ENCODE data around the gene GBP7. TPM values are rescaled to one million over a fixed set of nuclear protein-coding genes. Genes with fewer than 3 reads are reported as not detected.

Gene GBP7
- total RNA-seq, 4 donors from 2014 or later = not detected

DNA sequence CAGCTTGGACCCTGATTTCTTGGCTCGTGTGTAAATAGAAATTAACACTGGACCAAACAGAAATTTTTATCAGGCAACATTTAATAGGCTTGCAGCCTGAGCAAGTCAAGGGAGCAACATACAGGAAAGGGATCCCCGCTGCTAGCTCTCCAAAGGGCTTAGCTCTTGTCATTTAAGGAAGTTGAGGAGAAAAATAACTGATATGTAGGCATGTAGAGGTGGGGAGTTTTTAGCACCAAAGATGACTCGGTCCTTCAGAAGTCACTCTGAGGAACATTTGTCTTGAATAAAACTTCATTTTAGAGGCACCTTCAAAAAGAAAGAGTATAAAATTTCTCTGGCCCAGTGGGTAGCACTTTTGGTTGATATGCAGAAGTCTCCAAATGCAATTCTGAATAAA is 76.9 kb downstream of the GBP7 start:
- Histone ChIP-seq H3K36me3 (no peaks in the 10 kb centered on the region), H3K27ac (no peak overlapping the region), H3K4me3 (no peak overlapping the region), H3K27me3 (no peaks in the 10 kb centered on the region), H3K4me1 (no peaks in the 10 kb centered on the region), H3K9me3 (peaks cover 0 to 4% (median 4%) of the 10 kb centered on the region in 3 donors)
- intact Hi-C loops (cut with DNase I) = no loop called here
- no peak for DNase-seq
- TF ChIP-seq POLR2A (IDR thresholded peaks at IDR 0.05) = no peak
- TF ChIP-seq, protein P1, sequence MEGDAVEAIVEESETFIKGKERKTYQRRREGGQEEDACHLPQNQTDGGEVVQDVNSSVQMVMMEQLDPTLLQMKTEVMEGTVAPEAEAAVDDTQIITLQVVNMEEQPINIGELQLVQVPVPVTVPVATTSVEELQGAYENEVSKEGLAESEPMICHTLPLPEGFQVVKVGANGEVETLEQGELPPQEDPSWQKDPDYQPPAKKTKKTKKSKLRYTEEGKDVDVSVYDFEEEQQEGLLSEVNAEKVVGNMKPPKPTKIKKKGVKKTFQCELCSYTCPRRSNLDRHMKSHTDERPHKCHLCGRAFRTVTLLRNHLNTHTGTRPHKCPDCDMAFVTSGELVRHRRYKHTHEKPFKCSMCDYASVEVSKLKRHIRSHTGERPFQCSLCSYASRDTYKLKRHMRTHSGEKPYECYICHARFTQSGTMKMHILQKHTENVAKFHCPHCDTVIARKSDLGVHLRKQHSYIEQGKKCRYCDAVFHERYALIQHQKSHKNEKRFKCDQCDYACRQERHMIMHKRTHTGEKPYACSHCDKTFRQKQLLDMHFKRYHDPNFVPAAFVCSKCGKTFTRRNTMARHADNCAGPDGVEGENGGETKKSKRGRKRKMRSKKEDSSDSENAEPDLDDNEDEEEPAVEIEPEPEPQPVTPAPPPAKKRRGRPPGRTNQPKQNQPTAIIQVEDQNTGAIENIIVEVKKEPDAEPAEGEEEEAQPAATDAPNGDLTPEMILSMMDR (IDR thresholded peaks at IDR 0.05) = no peak
- 63 to 83% methylated on average over 2 to 3 of the region's 3 CpGs for WGBS, 2 donors

DNA sequence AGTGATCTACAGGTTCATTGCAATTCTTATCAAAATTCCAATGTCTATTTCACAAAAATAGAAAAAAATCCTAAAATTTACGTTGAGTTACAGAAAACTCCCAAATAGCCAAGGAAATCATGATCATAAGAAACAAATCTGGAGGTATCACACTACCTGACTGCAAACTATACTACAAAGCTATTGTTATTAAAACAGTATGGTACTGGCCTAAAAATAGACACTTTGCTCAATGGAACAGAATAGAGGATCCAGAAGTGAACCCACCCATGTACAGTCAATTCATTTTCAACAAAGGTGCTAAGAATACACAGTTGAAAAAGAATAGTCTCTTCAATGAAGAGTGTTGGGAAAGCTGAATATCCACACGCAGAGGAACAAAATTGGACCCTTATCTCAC is 80.1 kb downstream of the GBP7 start:
- peaks cover 0 to 4% (median 4%) of the 10 kb centered on the region in 3 donors for H3K9me3 ChIP-seq
- no peak overlapping the region for H3K27ac ChIP-seq
- no peaks in the 10 kb centered on the region for H3K36me3 ChIP-seq
- intact Hi-C loops (cut with DNase I) = no loop called here
- H3K4me1 ChIP-seq = no peaks in the 10 kb centered on the region
- DNase-seq = no peak
- TF ChIP-seq, protein P1 (IDR thresholded peaks at IDR 0.05) = no peak
- no peak for TF ChIP-seq POLR2A (IDR thresholded peaks at IDR 0.05)
- H3K27me3 ChIP-seq = no peaks in the 10 kb centered on the region
- WGBS, 2 donors = 90 to 93% methylated on average over 2 of the region's 2 CpGs
- no peak overlapping the region for H3K4me3 ChIP-seq

DNA sequence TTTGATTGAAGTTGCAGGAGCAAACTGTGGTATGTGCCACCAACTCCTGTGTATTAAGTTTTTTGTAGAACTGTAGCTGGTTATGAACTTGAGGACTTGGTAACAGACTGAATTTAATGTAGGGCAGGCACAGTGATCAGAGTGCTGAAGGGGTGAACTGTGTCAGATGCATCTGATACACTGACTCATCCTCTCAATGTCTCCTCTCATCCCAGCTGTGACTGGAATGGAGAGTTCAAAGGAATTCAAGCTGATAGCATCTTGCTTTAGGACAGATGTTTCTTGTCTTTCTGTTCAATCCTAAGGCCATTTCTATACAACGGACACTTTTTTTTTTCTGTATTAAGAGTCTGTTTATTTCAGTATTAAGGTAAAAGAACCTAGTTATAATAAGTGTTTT is 85.8 kb downstream of the GBP7 start:
- intact Hi-C loops (cut with DNase I) = no loop called here
- no peak overlapping the region for H3K27ac ChIP-seq
- WGBS, 2 donors = 70 to 91% methylated on average over 1 of the region's 1 CpG

DNA sequence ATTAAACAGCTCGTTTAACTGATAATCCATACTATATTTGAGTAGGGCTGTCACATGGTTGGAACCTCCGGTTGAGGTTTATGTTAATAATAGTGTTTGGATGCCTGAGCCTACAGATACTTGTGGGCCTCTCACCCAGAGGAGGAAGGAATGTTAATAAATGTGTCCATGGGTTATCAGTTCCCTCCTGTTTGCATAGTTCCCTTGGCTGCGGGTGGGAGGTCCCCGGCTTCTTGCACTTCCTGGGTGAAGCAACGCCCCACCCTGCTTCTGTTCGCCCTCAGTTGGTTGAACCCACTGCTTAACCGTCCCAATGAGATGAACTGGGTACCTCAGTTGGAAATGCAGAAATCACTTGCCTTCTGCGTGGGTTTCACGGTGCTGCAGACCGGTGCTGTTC is 87.2 kb downstream of the GBP7 start:
- DNase-seq = no peak
- intact Hi-C loops (cut with DNase I) = no loop called here
- TF ChIP-seq, protein P1 (IDR thresholded peaks at IDR 0.05) = no peak
- TF ChIP-seq POLR2A (IDR thresholded peaks at IDR 0.05) = no peak
- H3K27ac ChIP-seq = no peak overlapping the region
- no peaks in the 10 kb centered on the region for H3K27me3 ChIP-seq
- WGBS, 2 donors = 59 to 66% methylated on average over 6 to 7 of the region's 10 CpGs
- no peaks in the 10 kb centered on the region for H3K4me1 ChIP-seq
- no peak overlapping the region for H3K4me3 ChIP-seq
- H3K36me3 ChIP-seq = no peaks in the 10 kb centered on the region
- H3K9me3 ChIP-seq = no peaks in the 10 kb centered on the region

More for the DNA sequence above, 85.8 kb downstream of the GBP7 start:
- no peaks in the 10 kb centered on the region for H3K36me3 ChIP-seq
- no peaks in the 10 kb centered on the region for H3K9me3 ChIP-seq
- no peak for TF ChIP-seq POLR2A (IDR thresholded peaks at IDR 0.05)
- TF ChIP-seq, protein P1 (IDR thresholded peaks at IDR 0.05) = no peak
- no peaks in the 10 kb centered on the region for H3K4me1 ChIP-seq
- no peak for DNase-seq
- no peaks in the 10 kb centered on the region for H3K27me3 ChIP-seq
- H3K4me3 ChIP-seq = no peak overlapping the region

DNA sequence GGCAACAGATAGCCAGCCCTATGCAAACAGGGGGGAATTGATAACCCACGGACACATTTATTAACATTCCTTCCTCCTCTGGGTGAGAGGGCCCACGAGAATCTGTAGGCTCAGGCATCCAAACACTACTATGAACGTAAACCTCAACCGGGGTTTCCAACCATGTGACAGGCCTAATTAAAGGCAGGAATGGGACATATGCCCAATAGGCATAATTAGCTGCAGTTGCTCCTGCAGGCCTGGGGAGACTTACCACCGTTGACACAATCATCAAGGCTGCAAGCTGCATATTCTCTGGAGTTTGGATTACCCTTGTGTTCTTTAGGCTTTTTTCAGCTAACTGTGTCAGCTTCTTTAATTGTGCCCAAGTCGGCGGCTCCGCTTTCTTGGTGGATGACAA is 88.6 kb downstream of the GBP7 start:
- Histone ChIP-seq H3K4me3 (no peak overlapping the region), H3K4me1 (no peaks in the 10 kb centered on the region), H3K36me3 (no peaks in the 10 kb centered on the region), H3K9me3 (no peaks in the 10 kb centered on the region), H3K27ac (no peak overlapping the region), H3K27me3 (no peaks in the 10 kb centered on the region)
- intact Hi-C loops (cut with DNase I) = no loop called here
- no peak for TF ChIP-seq POLR2A (IDR thresholded peaks at IDR 0.05)
- TF ChIP-seq, protein P1 (IDR thresholded peaks at IDR 0.05) = no peak
- 81 to 84% methylated on average over 8 of the region's 8 CpGs for WGBS, 2 donors
- DNase-seq = no peak
